HCT116 (cell line): ENCODE results near the gene GPD1L. TPM values are rescaled to one million over a fixed set of nuclear protein-coding genes. Genes with fewer than 3 reads are reported as not detected.

Source experiments
- ATAC-seq: fragments of 200-7000 bp; cut with Tn5 transposase; 2 replicates; pipeline ENCODE4 v1.9.1; 2020; ENCODE audit warnings: mild to moderate bottlenecking, moderate library complexity
- BruUV-seq: library from RNA; stranded (reverse); fragments of 400-500 nt; replicated peaks from 2 replicates; lab custom pipeline; 2021; lab: Mats Ljungman, UMichigan
- CTCF ChIA-PET: fragments of 300-600 bp; sonication (Branson Sonifier 250); formaldehyde crosslinking; loops from one replicate; lab custom pipeline; 2021; ENCODE audit warnings: antibody characterized with exemption; lab: Charles Lee
- POLR2A ChIA-PET: fragments of 300-600, 350-600 bp; sonication (Branson Sonifier 250); formaldehyde crosslinking; loops from one replicate; lab custom pipeline; 2021; ENCODE audit warnings: antibody characterized with exemption; lab: Charles Lee
- RAD21 ChIA-PET, 2 experiments: fragments of 300-600 bp; sonication (Branson Sonifier 250); formaldehyde crosslinking; loops; one replicate each; lab custom pipeline; 2023; ENCODE audit warnings: low total read pairs in 2 of 2; ENCODE audit not compliant: uncharacterized antibody in 2 of 2, unreplicated experiment in 2 of 2, low non-redundant PET in 1 of 2; lab: Charles Lee
- DNase-seq: peaks from one replicate; pipeline ENCODE4 v3.0.0-alpha.2; 2010; ENCODE audit warnings: low read depth, low spot score
- H2AFZ ChIP-seq: fragments of 200-600 bp; shearing (Covaris generic), sonication (generic); 2 replicates; pipeline ENCODE4 v1.6.1; 2017; ENCODE audit warnings: low read depth, mixed run types, mixed read lengths, antibody characterized with exemption, low read length; ENCODE audit not compliant: poor library complexity, severe bottlenecking
- H3K27ac ChIP-seq: 2 replicates; pipeline ENCODE4 v1.5.1; 2012; ENCODE audit warnings: low read depth, low read length
- H3K27me3 ChIP-seq: fragments of 200-600 bp; sonication (generic); 2 replicates; pipeline ENCODE4 v1.6.1; 2016; ENCODE audit warnings: mixed run types, low read length, mixed read lengths; ENCODE audit not compliant: insufficient read depth
- H3K36me3 ChIP-seq, 2 experiments: fragments of 200-500 bp in 1 of 2; fragments of 200-600 bp in 1 of 2; sonication (Bioruptor generic) in 1 of 2; sonication (generic) in 1 of 2; 2 replicates each; pipeline versions ENCODE4 v1.5.1 to v1.6.1; 2014 to 2016; ENCODE audit warnings: low read length in 2 of 2, inconsistent platforms in 1 of 2, mixed read lengths in 1 of 2, mixed run types in 1 of 2; ENCODE audit not compliant: insufficient read depth in 2 of 2, control insufficient read depth in 1 of 2
- H3K4me1 ChIP-seq, 2 experiments: fragments of 200-600 bp in 1 of 2; sonication (generic) in 1 of 2; 2 replicates each; pipeline versions ENCODE4 v1.5.1 to v1.6.1; 2012 to 2017; ENCODE audit warnings: low read length in 2 of 2, inconsistent platforms in 1 of 2, mild to moderate bottlenecking in 1 of 2, mixed read lengths in 1 of 2, mixed run types in 1 of 2, moderate library complexity in 1 of 2; ENCODE audit not compliant: insufficient read depth in 2 of 2, control insufficient read depth in 1 of 2
- H3K4me2 ChIP-seq: fragments of 200-600 bp; sonication (generic); 2 replicates; pipeline ENCODE4 v1.6.1; 2017; ENCODE audit warnings: mixed run types, low read length, mixed read lengths
- H3K4me3 ChIP-seq, 2 experiments: fragments of 200-600 bp in 1 of 2; sonication (generic) in 1 of 2; replicated peaks in 1 of 2; 2 replicates each; pipeline ENCODE4 v1.5.1; 2011 to 2016; ENCODE audit warnings: low read length in 2 of 2, control low read depth in 1 of 2, low read depth in 1 of 2, mild to moderate bottlenecking in 1 of 2, mixed read lengths in 1 of 2, mixed run types in 1 of 2
- H3K79me2 ChIP-seq: fragments of 200-600 bp; sonication (generic); 2 replicates; pipeline ENCODE4 v1.6.1; 2017; ENCODE audit warnings: mild to moderate bottlenecking, mixed run types, low read length, moderate library complexity, mixed read lengths; ENCODE audit not compliant: insufficient read depth
- H3K9ac ChIP-seq: fragments of 200-600 bp; sonication (generic); 2 replicates; pipeline ENCODE4 v1.6.1; 2016; ENCODE audit warnings: low read length, mixed read lengths
- H3K9me2 ChIP-seq: fragments of 200-600 bp; sonication (generic), shearing (Covaris generic); 2 replicates; pipeline ENCODE4 v1.6.1; 2017; ENCODE audit warnings: mixed run types, mild to moderate bottlenecking, moderate library complexity; ENCODE audit not compliant: insufficient read depth
- H3K9me3 ChIP-seq, 2 experiments: fragments of 200-500 bp in 1 of 2; fragments of 200-600 bp in 1 of 2; sonication (Bioruptor generic) in 1 of 2; sonication (generic) in 1 of 2; 2 replicates each; pipeline ENCODE4 v1.6.1; 2014 to 2017; ENCODE audit warnings: low read length in 2 of 2, mixed read lengths in 2 of 2, inconsistent platforms in 1 of 2, low read depth in 1 of 2, mild to moderate bottlenecking in 1 of 2, mixed run types in 1 of 2, moderate library complexity in 1 of 2; ENCODE audit not compliant: control insufficient read depth in 1 of 2, insufficient read depth in 1 of 2
- H4K20me1 ChIP-seq: fragments of 200-600 bp; sonication (generic), shearing (Covaris generic); 2 replicates; pipeline ENCODE4 v1.6.1; 2017; ENCODE audit warnings: mixed run types, mild to moderate bottlenecking, moderate library complexity; ENCODE audit not compliant: insufficient read depth
- CEBPB ChIP-seq: IDR thresholded peaks from 2 replicates; pipeline ENCODE4 v1.6.1; 2012; ENCODE audit warnings: low read depth
- EGR1 ChIP-seq: IDR thresholded peaks from 2 replicates; pipeline ENCODE4 v1.6.1; 2012; ENCODE audit warnings: low read depth
- ELF1 ChIP-seq: IDR thresholded peaks from 2 replicates; pipeline ENCODE4 v1.6.1; 2012; ENCODE audit warnings: low read depth, borderline replicate concordance
- EZH2 ChIP-seq: fragments of 200-600 bp; sonication (generic); IDR thresholded peaks from 2 replicates; pipeline ENCODE4 v1.6.1; 2017; ENCODE audit warnings: antibody characterized with exemption, mixed run types
- EZH2phosphoT487 ChIP-seq: fragments of 200-600 bp; IDR thresholded peaks from 2 replicates; pipeline ENCODE4 v1.6.1; 2018; ENCODE audit warnings: antibody characterized with exemption, borderline replicate concordance
- FOSL1 ChIP-seq: IDR thresholded peaks from 2 replicates; pipeline ENCODE4 v1.6.1; 2012; ENCODE audit warnings: low read depth
- JUND ChIP-seq: IDR thresholded peaks from 2 replicates; pipeline ENCODE4 v1.6.1; 2012
- POLR2A ChIP-seq: IDR thresholded peaks from 2 replicates; pipeline ENCODE4 v1.7.0; 2011; ENCODE audit warnings: borderline replicate concordance; ENCODE audit not compliant: insufficient read depth, insufficient read length; ENCODE audit errors: extremely low read depth
- POLR2AphosphoS5 ChIP-seq: IDR thresholded peaks from 2 replicates; pipeline ENCODE4 v1.6.1; 2011; ENCODE audit warnings: mild to moderate bottlenecking, low read depth, low read length, moderate library complexity
- RAD21 ChIP-seq: IDR thresholded peaks from 2 replicates; pipeline ENCODE4 v1.6.1; 2012; ENCODE audit warnings: low read depth, mild to moderate bottlenecking
- SP1 ChIP-seq: IDR thresholded peaks from 2 replicates; pipeline ENCODE4 v1.6.1; 2012; ENCODE audit warnings: low read depth
- TCF7L2 ChIP-seq: IDR thresholded peaks from 2 replicates; pipeline ENCODE4 v1.7.0; 2011; ENCODE audit warnings: borderline replicate concordance, inconsistent platforms; ENCODE audit not compliant: insufficient read depth, insufficient read length; ENCODE audit errors: extremely low read depth
- ZBTB33 ChIP-seq: IDR thresholded peaks from 2 replicates; pipeline ENCODE4 v1.6.1; 2011; ENCODE audit warnings: mild to moderate bottlenecking, low read length, moderate library complexity; ENCODE audit not compliant: insufficient replicate concordance; ENCODE audit errors: extremely low read depth
- ZFX ChIP-seq: fragments of 450-650 bp; IDR thresholded peaks from 2 replicates; pipeline ENCODE4 v1.6.1; 2017
- intact Hi-C: fragments of 100-400 bp; cut with micrococcal nuclease; formaldehyde crosslinking; loops from 2 replicates; pipeline ENCODE4 v1.10.0; 2022
- total RNA-seq: library from RNA; stranded (reverse); gene quantifications from one replicate; pipeline ENCODE4 v1.2.1, GENCODE V29; 2021; ENCODE audit not compliant: unreplicated experiment
- TF ChIP-seq, protein P1 (sequence below): IDR thresholded peaks from 2 replicates; pipeline ENCODE4 v1.6.1; 2012
- TF ChIP-seq, protein P2 (sequence below): IDR thresholded peaks from 2 replicates; pipeline ENCODE4 v1.6.1; 2012
- TF ChIP-seq, protein P3 (sequence below), 3 experiments: fragments of 200-600 bp in 1 of 3; sonication (generic) in 1 of 3; IDR thresholded peaks in 2 of 3; conservative IDR thresholded peaks in 1 of 3; 2 replicates each; pipeline ENCODE4 v1.5.1; 2012 to 2017; ENCODE audit warnings: low read depth in 2 of 3, low read length in 2 of 3, antibody characterized with exemption in 1 of 3, borderline replicate concordance in 1 of 3, control low read depth in 1 of 3, mild to moderate bottlenecking in 1 of 3, mixed read lengths in 1 of 3, mixed run types in 1 of 3, moderate library complexity in 1 of 3; ENCODE audit not compliant: insufficient read depth in 1 of 3

Gene GPD1L
- total RNA-seq, 1 experiment from 2014 or later = 21.9 TPM

DNA sequence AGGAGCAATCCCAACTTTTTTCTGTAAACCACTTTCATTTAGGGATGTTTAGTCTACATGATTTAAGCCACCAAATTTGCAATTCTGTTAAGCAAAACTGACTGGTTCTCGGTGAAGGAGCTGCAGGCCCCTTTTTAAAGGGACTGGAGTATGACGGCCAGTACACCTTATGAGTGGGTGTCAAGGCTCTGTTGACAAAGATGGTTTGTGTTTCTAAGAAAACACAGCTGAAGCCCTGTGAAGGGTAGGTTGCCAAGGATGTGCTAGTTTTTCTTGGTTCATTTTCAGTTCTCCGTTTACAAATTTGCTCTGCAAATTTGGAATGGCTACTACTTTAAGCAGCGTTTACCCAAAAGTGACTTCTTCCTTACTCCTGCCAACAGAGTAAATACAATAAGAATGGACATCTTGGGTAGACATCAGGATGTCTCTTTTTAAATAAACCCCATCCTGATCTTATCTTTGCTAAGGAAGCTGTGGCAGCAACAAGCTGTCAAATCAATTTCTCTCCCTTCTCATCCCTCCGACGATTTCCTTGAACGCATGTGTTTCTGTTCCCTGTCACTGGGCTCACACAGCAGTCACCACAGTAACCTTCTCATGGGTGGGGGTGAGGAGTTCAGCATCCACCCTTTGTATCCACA is 73.8 kb downstream of the GPD1L start:
- Histone ChIP-seq H3K9me2 (no peaks in the 10 kb centered on the region), H3K27me3 (no peaks in the 10 kb centered on the region), H3K4me3 (no peak overlapping the region), H3K4me1 (peaks cover 17 to 27% of the 10 kb centered on the region in 2 experiments), H3K4me2 (no peak overlapping the region), H3K79me2 (no peaks in the 10 kb centered on the region), H3K27ac (no peak overlapping the region), H3K9ac (no peak overlapping the region), H2AFZ (no peak overlapping the region), H3K36me3 (no peaks in the 10 kb centered on the region), H3K9me3 (no peaks in the 10 kb centered on the region), H4K20me1 (no peaks in the 10 kb centered on the region)
- TF ChIP-seq POLR2AphosphoS5 (no peak), CEBPB (no peak), EZH2 (no peak), ELF1 (no peak), FOSL1 (no peak)
- TF ChIP-seq, protein P1, sequence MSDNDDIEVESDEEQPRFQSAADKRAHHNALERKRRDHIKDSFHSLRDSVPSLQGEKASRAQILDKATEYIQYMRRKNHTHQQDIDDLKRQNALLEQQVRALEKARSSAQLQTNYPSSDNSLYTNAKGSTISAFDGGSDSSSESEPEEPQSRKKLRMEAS = no peak
- ChIA-PET POLR2A (no interaction called here), RAD21 (no interaction called here), CTCF (no interaction called here)
- no TSS peak for BruUV-seq
- DNase-seq = no peak
- ATAC-seq = no peak
- intact Hi-C loops = no loop called here

DNA sequence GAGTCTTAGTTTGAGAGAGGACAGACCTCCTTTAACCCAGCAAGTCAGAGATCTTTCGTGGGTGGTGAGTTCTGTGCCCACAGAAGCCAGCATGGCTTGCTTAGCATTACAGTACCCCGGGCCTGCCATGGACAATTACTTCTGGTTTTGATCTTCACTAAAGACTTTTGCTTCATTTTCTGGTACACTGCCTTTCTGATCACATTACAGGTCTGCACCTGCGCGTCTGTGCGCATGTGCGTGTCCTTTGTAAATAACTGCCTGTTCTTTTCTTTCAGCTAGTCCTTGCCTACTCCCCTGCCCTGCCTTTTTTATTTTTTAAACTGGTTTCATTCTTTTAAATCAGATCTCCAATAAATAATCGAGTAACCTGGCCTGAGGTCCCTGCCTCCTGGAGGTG is 74.9 kb downstream of the GPD1L start:
- H4K20me1 ChIP-seq = no peaks in the 10 kb centered on the region
- no TSS peak for BruUV-seq
- H3K9me3 ChIP-seq = no peaks in the 10 kb centered on the region
- H3K9ac ChIP-seq = no peak overlapping the region
- ChIA-PET CTCF (no interaction called here), POLR2A (no interaction called here), RAD21 (no interaction called here)
- no peaks in the 10 kb centered on the region for H3K79me2 ChIP-seq
- no peaks in the 10 kb centered on the region for H3K27me3 ChIP-seq
- H3K9me2 ChIP-seq = no peaks in the 10 kb centered on the region
- H3K27ac ChIP-seq = no peak overlapping the region
- no peak overlapping the region for H2AFZ ChIP-seq
- intact Hi-C loops = no loop called here
- H3K4me2 ChIP-seq = no peak overlapping the region
- no peaks in the 10 kb centered on the region for H3K36me3 ChIP-seq
- peaks cover 12 to 19% of the 10 kb centered on the region in 2 experiments for H3K4me1 ChIP-seq
- H3K4me3 ChIP-seq = no peak overlapping the region
- ATAC-seq = no peak
- no peak for DNase-seq
- TF ChIP-seq EZH2 (no peak), FOSL1 (no peak), ELF1 (no peak), SP1 (no peak), JUND (no peak), RAD21 (no peak), ZFX (no peak), POLR2A (no peak), EGR1 (no peak), POLR2AphosphoS5 (no peak), EZH2phosphoT487 (no peak), ZBTB33 (no peak), TCF7L2 (no peak)
- TF ChIP-seq, protein P2, sequence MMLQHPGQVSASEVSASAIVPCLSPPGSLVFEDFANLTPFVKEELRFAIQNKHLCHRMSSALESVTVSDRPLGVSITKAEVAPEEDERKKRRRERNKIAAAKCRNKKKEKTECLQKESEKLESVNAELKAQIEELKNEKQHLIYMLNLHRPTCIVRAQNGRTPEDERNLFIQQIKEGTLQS = no peak
- TF ChIP-seq, protein P1 = no peak
- TF ChIP-seq, protein P3, sequence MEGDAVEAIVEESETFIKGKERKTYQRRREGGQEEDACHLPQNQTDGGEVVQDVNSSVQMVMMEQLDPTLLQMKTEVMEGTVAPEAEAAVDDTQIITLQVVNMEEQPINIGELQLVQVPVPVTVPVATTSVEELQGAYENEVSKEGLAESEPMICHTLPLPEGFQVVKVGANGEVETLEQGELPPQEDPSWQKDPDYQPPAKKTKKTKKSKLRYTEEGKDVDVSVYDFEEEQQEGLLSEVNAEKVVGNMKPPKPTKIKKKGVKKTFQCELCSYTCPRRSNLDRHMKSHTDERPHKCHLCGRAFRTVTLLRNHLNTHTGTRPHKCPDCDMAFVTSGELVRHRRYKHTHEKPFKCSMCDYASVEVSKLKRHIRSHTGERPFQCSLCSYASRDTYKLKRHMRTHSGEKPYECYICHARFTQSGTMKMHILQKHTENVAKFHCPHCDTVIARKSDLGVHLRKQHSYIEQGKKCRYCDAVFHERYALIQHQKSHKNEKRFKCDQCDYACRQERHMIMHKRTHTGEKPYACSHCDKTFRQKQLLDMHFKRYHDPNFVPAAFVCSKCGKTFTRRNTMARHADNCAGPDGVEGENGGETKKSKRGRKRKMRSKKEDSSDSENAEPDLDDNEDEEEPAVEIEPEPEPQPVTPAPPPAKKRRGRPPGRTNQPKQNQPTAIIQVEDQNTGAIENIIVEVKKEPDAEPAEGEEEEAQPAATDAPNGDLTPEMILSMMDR (IDR thresholded peaks at IDR 0.05 in 2 of 3, conservative IDR thresholded peaks at IDR 0.05 in 1 of 3; ENCODE audit: borderline replicate concordance in 1 of 3, insufficient read depth in 1 of 3, low read depth in 2 of 3, low read length in 2 of 3) = no peak
